Spleen (tissue), 7 donors: ENCODE results near the gene AP1M1.

ENCODE experiments used
- CTCF ChIP-seq, 11 experiments: fragments of 200-600 bp in 7 of 11; fragments of 450-650 bp in 4 of 11; sonication (generic) in 4 of 11; IDR thresholded peaks in 8 of 11; conservative IDR thresholded peaks in 3 of 11; 1 replicate in 7 of 11; 2 replicates in 4 of 11; pipeline versions ENCODE4 v1.4.0 to v1.8.0; 2016 to 2021; ENCODE audit warnings: antibody characterized with exemption in 11 of 11, inconsistent platforms in 4 of 11, mild to moderate bottlenecking in 1 of 11
- POLR2A ChIP-seq, 3 donors: fragments of 450-650 bp; IDR thresholded peaks; one replicate each; pipeline ENCODE4 v1.5.1; 2017; ENCODE audit warnings: antibody characterized with exemption in 3 of 3, mild to moderate bottlenecking in 1 of 3
- POLR2AphosphoS5 ChIP-seq, 3 donors: sonication (generic); formaldehyde crosslinking; IDR thresholded peaks; one replicate each; pipeline ENCODE4 v1.5.1; 2017; ENCODE audit warnings: antibody characterized with exemption in 3 of 3
- donor health status: DM: no; HTN: no; CAD: no; lungs with moderate emphysema.
- donor health status: DM: no; HTN: no; CAD: no.
- donor health status: DM: no; HTN: no; CAD: no.

DNA sequence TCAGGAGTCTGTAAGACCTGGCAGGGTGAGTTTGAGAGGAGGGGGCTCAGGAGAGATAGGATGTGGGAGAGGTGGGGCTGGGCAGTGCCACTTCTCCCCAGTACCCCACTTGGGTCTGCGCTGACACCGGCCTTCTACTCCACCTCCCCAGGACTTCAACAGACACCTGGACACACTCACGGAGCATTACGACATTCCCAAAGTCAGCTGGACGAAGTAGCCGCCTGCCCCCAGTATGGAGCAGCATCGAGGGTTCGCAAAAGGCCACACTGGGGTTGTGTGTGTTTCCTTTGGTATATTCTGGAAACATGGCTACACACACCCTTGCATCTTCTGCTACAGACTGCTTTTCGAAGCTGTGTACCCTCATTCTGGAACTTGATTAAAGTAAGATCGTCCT, 7.0 kb upstream of the AP1M1 start:
- TF ChIP-seq CTCF (IDR thresholded peaks at IDR 0.05 in 8 of 11, conservative IDR thresholded peaks at IDR 0.05 in 3 of 11) (no peak), POLR2A (IDR thresholded peaks at IDR 0.05) (no peak), POLR2AphosphoS5 (IDR thresholded peaks at IDR 0.05) (no peak)
